HG03442 (cell line): Measurements from ENCODE around the gene WDCP.
"Not testable (repeated sequence)": the region's sequence is repeated elsewhere in the genome, so short reads cannot be mapped to it uniquely, and the experiment has no call there.

Experiments used
- ATAC-seq: cut with Tn5 transposase; IDR thresholded peaks from one replicate; pipeline ENCODE4 v1.9.1; 2021; ENCODE audit warnings: mild to moderate bottlenecking, moderate library complexity; ENCODE audit not compliant: unreplicated experiment

WDCP gene

GRCh38 chr2:24022975-24023575 is 24.1 kb downstream of the WDCP start:
- no peak for ATAC-seq

DNA sequence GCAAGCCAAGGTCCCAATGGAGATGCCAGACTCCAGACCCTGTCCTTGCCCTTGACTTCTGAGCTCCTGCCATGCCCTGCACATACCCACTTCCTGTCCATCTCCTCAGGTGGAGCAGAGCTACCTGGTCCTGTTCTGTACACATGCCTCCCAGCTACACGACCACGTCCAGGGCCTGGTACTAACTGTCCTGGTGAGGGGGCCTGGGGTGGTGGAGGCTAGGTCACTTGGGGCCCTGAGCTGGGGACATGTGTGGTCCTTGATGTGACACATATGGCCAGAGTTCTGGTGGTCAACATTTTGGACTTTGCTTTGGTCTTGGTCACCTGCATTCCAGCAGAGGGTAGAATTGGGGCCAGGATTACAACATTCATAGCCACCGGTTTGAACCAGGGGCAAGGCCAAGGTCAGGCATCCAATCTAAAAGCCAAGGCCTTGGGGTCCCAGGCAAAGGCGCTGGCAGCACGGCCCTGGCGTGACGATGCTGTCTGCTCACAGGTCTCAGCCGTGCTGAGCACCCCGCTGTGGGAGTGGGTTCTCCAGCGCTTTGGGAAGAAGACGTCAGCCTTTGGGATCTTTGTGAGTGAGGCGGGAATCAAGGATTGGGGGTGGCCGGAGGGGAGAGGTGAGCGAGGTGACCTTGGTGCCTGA is 24.7 kb downstream of the WDCP start:
- no peak for ATAC-seq

DNA sequence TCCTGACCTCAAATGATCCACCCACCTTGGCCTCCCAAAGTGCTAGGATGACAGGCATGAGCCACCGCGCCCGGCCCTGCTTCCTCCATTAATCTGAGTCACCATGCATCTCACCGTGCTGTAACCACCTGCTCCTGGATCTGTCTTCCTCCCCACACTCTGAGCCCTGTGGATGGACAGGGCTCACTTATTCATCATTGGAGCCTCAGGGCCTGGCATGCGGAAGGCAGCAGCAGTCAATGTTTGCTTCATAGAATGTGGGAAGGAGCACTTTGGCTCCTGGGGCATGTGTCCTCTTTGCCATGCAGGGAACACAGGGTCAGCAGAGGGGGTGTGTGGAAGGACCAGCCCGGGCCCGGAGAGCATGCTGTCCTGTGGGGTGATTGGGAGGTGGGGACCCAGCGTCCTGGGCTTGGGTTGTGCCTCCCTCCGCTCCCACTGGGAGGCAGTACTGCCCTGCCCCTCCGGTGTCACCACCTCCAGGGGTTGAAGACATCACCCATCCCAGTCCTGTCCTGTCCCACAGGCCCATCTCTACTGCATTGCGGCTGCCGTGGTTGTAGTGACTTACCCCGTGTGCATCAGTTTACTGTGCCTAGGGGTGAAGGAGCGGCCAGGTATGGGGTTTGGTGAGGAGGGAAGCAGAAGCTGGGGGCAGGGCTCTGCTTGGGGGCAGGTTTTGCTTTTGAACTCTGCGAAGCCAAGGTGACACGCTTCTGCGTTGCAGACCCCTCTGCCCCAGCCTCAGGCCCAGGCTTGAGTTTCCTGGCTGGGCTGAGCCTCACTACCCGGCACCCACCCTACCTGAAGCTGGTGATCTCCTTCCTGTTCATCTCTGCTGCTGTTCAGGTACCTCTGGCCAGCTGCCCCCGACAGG is 25.8 kb downstream of the WDCP start:
- ATAC-seq, result no peak

GRCh38 chr2:24020244-24020643 is 26.9 kb downstream of the WDCP start:
- ATAC-seq, result no peak

GRCh38 chr2:24019729-24020128 is 27.5 kb downstream of the WDCP start:
- ATAC-seq, result no peak

DNA sequence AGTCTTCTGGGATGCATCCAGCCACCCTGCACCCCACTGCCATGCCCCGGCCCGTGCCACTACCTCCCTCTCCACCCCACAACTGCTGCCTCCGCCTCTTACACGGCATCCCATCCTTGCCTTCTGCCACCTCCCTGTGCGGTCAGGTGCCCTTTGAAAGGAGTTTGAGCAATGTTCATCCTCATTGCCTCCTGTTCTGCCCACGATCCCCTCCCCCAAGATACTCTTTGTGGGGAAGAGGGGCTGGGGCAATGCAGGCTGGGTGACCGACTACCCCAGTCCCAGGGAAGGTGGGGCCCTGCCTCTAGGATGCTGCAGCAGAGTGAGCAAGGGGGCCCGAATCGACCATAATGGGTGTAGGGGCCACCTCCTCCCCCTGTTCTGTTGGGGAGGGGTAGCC is 28.9 kb downstream of the WDCP start:
- ATAC-seq, result no peak

DNA sequence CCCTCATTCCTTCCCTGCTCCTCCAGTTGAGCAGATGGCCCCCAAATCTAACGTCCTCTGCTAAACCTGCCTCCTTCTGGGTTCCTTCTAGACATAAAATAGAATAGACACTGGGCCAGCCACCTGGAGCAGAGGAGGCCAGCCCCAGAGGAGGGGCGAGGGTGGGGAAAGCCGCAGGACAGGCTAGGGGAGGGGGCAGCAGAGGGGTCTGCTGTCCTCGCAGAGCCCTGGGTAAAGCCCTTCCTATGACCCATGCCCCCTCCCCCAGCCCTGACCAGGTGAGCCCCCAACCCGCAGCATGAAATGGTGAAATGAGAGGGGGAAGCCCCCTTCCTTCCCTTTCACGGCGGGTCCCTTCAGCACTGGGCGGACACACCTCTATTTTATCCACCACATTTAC is 29.5 kb downstream of the WDCP start:
- ATAC-seq, result no peak

GRCh38 chr2:24016853-24017703 is 30.1 kb downstream of the WDCP start:
- no peak for ATAC-seq

GRCh38 chr2:24016376-24016761 is 30.8 kb downstream of the WDCP start:
- ATAC-seq, result no peak

DNA sequence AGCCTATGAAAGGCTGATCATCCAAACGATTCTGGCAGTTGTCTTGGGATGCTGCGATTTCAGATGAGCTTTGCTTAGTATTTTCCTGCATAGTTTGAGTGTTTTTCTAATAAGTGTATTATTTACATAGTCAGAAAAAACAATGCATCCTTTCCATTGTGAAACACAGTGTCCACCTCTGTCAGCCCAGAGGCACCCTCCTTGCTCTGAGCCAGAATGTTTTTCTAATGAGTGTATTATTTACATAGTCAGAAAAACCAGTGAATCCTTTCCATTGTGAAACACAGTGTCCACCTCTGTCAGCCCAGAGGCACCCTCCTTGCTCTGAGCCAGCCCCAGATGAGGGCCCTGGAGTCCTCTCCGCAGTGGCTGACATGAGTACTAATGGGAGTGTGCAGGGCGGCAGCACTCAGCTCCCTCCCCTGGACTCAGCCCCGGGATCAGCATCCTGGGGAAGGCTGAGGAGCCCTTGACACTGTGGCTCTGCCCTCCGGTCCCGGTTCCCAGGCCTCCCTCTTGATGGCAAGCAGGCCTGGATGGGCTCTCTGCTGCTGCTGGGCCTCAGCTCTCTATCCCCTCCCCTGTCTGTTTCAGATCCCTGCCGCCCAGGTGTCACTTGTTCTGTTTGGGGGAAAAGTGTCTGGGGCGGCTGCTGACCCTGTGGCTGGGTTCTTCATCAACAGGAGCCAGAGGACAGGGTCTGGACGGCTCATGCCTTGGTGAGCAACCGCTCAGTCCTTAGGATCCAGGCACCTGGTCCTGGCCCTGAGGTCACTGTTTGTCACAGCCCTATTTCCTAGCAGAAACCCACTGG is 31.4 kb downstream of the WDCP start:
- ATAC-seq, result no peak

DNA sequence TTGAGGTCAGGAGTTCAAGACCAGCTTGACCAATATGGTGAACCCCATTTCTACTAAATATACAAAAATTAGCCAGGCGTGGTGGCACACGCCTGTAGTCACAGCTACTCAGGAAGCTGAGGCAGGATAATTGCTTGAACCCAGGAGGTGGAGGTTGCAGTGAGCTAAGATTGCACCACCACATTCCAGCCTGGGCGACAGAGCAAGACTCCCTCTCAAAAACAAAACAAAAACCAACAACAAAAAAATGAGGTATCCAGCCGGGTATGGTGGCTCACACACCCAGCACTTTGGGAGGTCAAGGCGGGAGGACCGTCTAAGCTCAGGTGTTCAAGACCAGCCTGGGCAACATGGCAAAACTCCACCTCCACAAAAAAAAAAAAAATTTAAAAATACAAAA is 32.3 kb downstream of the WDCP start:
- not testable (repeated sequence) for ATAC-seq

GRCh38 chr2:24012521-24013188 is 34.5 kb downstream of the WDCP start:
- ATAC-seq, result no peak

DNA sequence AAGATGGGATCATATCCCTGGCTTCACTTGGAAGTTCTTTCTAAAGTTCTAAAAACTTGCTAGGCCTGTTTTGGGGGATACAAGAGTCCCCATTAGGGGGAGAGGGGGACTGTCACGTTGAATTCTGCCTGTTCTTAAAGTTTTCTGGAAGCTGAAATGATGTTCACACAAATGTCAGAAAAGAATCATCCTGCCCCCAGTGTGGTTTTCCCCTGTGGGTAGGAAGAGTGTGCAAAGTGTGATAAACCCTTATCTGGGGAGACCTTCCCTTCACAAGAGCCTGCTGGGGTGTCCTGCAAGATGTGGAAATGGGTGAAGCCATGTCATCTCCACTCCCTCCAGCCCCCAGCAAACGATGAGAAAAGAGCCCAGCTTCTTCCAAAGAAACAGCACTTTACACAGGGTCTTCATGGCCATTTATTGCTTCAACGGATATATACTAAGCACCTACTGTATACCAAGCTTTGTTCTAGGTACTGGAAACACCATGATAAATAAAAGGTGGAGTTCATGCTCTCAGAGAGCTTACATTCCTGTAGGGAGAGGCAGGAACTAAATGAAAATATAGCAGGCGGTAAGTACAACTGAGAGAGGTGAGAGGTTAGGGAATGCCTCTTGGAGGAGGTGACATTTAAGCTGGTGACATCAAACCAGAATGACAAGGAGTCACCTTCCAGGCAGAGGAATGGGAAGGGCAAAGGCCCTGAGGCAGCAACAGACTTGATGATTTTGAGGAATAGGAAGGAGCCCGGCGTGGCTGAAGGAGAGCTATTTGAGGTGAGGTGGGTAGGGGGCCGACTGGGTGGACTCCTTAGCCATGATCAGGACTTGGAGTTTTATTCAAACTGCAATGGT is 35.7 kb downstream of the WDCP start:
- no peak for ATAC-seq

DNA sequence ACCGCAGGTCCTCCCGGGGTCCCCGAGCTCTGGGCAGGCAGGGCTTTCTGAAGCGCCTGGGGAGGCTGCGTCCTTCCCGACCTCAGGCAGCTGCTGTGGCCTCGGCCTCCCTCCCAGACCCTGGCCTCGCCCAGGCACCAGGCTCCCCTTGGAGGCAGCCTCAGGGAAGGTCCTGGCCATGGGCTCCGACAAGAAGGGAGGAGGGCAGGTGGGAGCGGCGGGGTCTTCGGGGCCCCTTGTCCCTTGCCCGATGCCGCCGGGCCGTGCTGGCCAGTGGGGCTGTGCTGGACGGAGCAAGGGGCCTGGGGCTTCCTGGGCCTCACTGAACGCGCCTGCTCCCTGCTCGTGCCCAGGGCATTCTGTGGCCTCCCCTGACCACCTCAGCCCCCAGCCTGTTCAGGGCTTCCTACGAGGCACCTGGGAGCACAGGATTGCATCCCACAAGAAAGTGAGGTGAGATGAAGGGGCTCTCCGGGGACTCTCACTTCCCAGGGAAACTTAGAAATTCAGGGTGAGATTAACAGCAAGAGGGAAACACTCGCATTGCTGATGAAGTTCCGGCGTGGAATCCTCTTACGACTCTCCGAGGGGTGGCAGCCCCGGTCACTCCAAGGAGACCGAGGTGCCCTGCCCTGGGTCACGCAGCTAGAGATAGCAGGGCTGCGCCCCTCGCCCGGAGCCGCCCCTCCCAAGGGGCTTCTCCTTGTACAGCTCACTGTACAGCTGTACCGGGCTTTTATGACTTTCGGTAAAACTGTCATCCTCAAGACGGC is 36.5 kb downstream of the WDCP start:
- no peak for ATAC-seq

DNA sequence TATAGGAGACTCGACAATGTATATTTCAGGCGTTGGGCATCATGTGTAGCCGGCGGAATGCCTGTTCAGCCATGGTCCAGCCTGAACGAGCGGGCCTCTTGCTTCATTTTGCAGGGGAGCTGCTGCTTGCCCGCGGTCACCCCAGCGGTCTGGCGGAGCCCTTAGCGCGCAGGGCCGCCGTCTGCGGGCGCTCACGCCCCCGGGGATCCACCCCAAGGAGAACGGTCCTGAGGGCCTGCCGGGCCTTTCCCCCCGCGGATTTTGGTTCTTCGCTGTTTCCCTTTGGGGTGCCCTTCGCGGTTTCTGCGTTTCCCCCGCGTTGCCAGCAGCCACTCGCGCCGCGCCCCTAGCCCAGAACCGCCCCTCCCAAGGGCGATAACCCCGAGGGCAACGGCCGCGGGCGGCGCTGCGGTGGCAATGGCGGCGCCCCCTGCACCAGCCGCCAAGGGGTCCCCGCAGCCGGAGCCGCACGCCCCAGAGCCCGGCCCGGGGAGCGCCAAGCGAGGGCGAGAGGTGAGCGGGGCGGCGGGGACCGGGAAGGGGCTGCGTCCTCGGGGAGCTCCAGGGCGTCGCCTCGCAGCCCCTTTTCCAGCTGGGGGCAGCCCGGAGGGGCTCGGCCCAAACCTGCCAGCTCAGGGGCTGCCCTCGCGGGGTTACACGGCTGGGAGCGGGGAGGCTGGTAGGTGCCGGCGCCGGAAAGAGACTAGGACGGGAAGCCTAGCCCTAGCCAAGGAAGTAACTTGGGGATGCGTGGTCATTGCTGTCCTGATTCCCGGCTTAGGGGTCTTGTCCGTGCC is 37.3 kb downstream of the WDCP start, which contains the start of gene MFSD2B:
Gene MFSD2B (plus strand): TSS at position 406 of the 797 bp plus-strand sequence. CDS start 12 bp downstream, at position 418.
- no peak for ATAC-seq

GRCh38 chr2:24009367-24009679 is 37.9 kb downstream of the WDCP start:
- no peak for ATAC-seq

DNA sequence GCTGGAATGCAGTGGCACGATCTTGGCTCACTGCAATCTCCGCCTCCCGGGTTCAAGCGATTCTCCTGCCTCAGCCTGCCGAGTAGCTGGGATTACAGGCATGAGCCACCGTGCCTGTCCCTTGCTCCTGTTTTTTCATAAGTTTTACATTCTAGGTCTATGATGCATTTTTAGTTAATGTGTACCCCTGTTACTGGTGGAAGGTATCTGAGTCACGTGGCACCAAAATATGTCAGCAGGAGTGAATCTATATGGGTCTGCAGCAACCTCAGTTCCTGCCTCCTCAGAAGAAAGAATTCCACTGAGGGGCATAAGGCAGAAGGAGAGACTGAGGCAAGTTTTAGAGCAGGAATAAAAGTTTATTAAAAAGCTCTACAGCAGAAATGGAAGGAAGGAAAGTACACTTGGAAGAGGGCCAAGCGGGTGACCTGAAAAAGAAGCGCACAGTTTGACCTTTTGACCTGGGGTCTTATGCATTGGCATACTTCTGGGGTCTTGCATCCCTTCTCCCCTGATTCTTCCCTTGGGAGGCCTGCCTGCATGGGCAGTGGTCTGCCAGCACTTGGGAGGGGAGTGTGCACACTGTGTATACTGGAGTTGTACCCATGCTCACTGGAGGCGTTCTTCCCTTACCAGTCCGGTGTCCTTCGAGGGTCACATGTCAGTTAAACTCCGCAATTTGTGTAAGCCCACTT is 38.4 kb downstream of the WDCP start:
- no peak for ATAC-seq
